ENCODE measurements around the gene GRIN1. TPM values are rescaled to one million over a fixed set of nuclear protein-coding genes. Genes with fewer than 3 reads are reported as not detected.

The GRIN1 gene
- total RNA-seq, 1 experiment from 2014 or later, result 2.9 TPM

DNA sequence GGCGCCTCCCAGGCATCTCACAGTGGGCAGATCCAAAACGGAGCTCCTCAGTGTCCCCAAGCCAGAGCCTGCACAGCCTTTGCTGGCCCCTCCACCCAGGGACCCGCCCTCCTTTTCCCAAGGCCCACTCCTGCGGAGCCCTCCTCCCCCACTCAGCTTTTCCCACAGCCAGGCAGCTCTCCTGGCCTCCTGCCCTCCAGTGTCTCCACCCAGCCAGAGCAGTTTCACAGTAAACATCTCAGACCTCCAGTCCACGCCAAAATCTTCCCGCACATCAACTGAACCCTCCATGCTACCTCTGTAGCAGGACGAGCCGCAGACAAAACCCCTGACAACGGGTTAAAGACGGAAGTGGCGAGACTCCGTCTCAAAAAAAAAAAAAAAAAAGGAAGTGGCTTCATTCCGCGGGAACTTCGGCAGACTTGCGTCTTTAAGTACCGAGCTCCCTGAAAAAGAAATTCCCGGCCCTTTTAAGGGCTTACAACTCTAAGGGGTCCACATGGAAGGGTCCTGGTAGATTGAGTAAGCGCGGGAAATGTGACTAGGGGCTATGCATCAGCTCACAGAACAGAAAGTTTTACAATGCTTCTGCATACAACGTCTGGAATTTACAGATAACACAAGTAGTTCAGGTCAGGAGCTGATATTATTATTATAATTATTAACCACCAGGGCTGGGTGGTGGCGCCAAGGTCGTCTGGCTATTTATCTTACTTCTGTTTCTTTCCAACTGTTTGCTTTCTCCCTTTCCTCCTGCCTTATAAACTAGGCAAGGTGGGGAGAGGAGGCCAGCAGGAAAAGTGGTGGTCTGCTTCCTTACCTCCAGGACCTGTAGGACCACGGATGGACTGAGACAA is 11.4 kb upstream of the GRIN1 start:
- no peak overlapping the region for H3K9ac ChIP-seq (ENCODE audit: extremely low read depth, insufficient read length, low read length)
- H3K4me3 Mint-ChIP-seq, result peak overlapping the region; percentile 76 to 81

More for the DNA sequence above, 11.4 kb upstream of the GRIN1 start:
- Histone ChIP-seq H4K91ac (ENCODE audit: insufficient read length, low read depth, low read length) (no peak overlapping the region), H2AFZ (ENCODE audit: low read length) (no peak overlapping the region), H3K56ac (ENCODE audit: insufficient read length, low read depth, low read length) (no peak overlapping the region), H3K23ac (ENCODE audit: insufficient read length, low read depth, low read length) (no peak overlapping the region), H3K4me1 (ENCODE audit: insufficient read depth, low read length) (no peaks in the 10 kb centered on the region), H3K4ac (ENCODE audit: low read depth, low read length) (no peak overlapping the region), H3K27ac (ENCODE audit: insufficient read length, low read depth, low read length) (no peak overlapping the region), H3K18ac (ENCODE audit: insufficient read length, low read depth, low read length) (no peak overlapping the region), H3K23me2 (ENCODE audit: insufficient read length, low read depth, low read length, poor library complexity, severe bottlenecking) (peaks cover 4% of the 10 kb centered on the region), H3K4me2 (ENCODE audit: insufficient read depth, insufficient read length, low read length) (no peak overlapping the region), H3K14ac (ENCODE audit: insufficient read depth, low read length) (no peak overlapping the region), H2AK5ac (ENCODE audit: insufficient read length, low read length) (no peak overlapping the region), H4K5ac (ENCODE audit: insufficient read length, low read depth, low read length) (no peak overlapping the region), H2BK120ac (ENCODE audit: low read depth, low read length, poor library complexity, severe bottlenecking) (no peak overlapping the region), H2BK12ac (ENCODE audit: insufficient read length, low read depth, low read length) (no peak overlapping the region), H3K79me1 (ENCODE audit: insufficient read depth, low read depth, low read length, poor library complexity, severe bottlenecking) (no peaks in the 10 kb centered on the region), H3T11ph (ENCODE audit: low read length) (no peak overlapping the region), H4K8ac (replicated peaks; ENCODE audit: insufficient read length, low read depth, low read length) (no peak overlapping the region), H2BK5ac (ENCODE audit: insufficient read length, low read length) (no peak overlapping the region), H3K9me3 (ENCODE audit: control insufficient read depth, low read depth, low read length) (no peaks in the 10 kb centered on the region), H4K20me1 (ENCODE audit: control insufficient read depth, insufficient read depth, insufficient read length) (no peaks in the 10 kb centered on the region), H2BK15ac (ENCODE audit: low read depth, low read length) (no peak overlapping the region), H3K79me2 (ENCODE audit: insufficient read depth, low read length) (no peaks in the 10 kb centered on the region), H2BK20ac (ENCODE audit: low read depth, low read length, poor library complexity, severe bottlenecking) (no peak overlapping the region), H3K27me3 (ENCODE audit: insufficient read depth, low read length) (no peaks in the 10 kb centered on the region)
- DNase-seq, result no peak
- TF ChIP-seq, protein P1, sequence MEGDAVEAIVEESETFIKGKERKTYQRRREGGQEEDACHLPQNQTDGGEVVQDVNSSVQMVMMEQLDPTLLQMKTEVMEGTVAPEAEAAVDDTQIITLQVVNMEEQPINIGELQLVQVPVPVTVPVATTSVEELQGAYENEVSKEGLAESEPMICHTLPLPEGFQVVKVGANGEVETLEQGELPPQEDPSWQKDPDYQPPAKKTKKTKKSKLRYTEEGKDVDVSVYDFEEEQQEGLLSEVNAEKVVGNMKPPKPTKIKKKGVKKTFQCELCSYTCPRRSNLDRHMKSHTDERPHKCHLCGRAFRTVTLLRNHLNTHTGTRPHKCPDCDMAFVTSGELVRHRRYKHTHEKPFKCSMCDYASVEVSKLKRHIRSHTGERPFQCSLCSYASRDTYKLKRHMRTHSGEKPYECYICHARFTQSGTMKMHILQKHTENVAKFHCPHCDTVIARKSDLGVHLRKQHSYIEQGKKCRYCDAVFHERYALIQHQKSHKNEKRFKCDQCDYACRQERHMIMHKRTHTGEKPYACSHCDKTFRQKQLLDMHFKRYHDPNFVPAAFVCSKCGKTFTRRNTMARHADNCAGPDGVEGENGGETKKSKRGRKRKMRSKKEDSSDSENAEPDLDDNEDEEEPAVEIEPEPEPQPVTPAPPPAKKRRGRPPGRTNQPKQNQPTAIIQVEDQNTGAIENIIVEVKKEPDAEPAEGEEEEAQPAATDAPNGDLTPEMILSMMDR (conservative IDR thresholded peaks at IDR 0.05), result no peak
- H3K27ac Mint-ChIP-seq, result no peak overlapping the region
- H3K36me3 Mint-ChIP-seq (ENCODE audit: insufficient read depth in 1 of 3, low read depth in 3 of 3), result no peaks in the 10 kb centered on the region; a peak in 1 of 7 replicates
- no CpG with 5 or more reads among the region's 24 CpGs for WGBS (ENCODE audit: extremely low coverage, insufficient read length, low lambda C conversion rate)
- peaks cover 14 to 17% of the 10 kb centered on the region in 2 experiments for H3K4me1 Mint-ChIP-seq
- no peaks in the 10 kb centered on the region for H3K9me3 Mint-ChIP-seq
- peaks cover 28% of the 10 kb centered on the region for H3K27me3 Mint-ChIP-seq (ENCODE audit: low read depth)

Data from H9 (cell line).